OCI-LY7 (cell line): ENCODE data around the gene AIM2. TPM values are rescaled to one million over a fixed set of nuclear protein-coding genes. Genes with fewer than 3 reads are reported as not detected.

ENCODE experiments used
- BruUV-seq: library from RNA; stranded (reverse); fragments of 400-500 nt; replicated peaks from 2 replicates; lab custom pipeline; 2021; lab: Mats Ljungman, UMichigan
- CTCF ChIA-PET: fragments of 300-600 bp; sonication (Branson Sonifier 250); formaldehyde crosslinking; loops from one replicate; lab custom pipeline; 2022; ENCODE audit warnings: antibody characterized with exemption; ENCODE audit not compliant: unreplicated experiment; lab: Charles Lee
- POLR2A ChIA-PET: fragments of 300-600 bp; sonication (Branson Sonifier 250); formaldehyde crosslinking; loops from one replicate; lab custom pipeline; 2022; ENCODE audit warnings: antibody characterized with exemption; lab: Charles Lee
- DNase-seq: peaks from one replicate; pipeline ENCODE4 v3.0.0-alpha.2; 2015; ENCODE audit warnings: low spot score
- H2AFZ ChIP-seq: fragments of 200-600 bp; sonication (generic), shearing (Covaris generic); 2 replicates; pipeline ENCODE4 v1.6.1; 2014; ENCODE audit warnings: mild to moderate bottlenecking, antibody characterized with exemption, low read length, moderate library complexity
- H3K27ac ChIP-seq: fragments of 200-600 bp; sonication (generic); 2 replicates; pipeline ENCODE4 v1.5.1; 2014; ENCODE audit warnings: mixed run types, low read depth, mild to moderate bottlenecking, moderate library complexity, low read length, inconsistent platforms; ENCODE audit not compliant: poor library complexity, severe bottlenecking
- H3K36me3 ChIP-seq: fragments of 200-600 bp; sonication (generic); 2 replicates; pipeline ENCODE4 v1.6.1; 2014; ENCODE audit warnings: mild to moderate bottlenecking, antibody characterized with exemption, low read length, moderate library complexity, mixed read lengths; ENCODE audit not compliant: insufficient read depth
- H3K4me1 ChIP-seq: fragments of 200-600 bp; sonication (generic); 2 replicates; pipeline ENCODE4 v1.5.1; 2014; ENCODE audit warnings: mild to moderate bottlenecking, low read length; ENCODE audit not compliant: insufficient read depth, poor library complexity, severe bottlenecking
- H3K4me2 ChIP-seq: fragments of 200-600 bp; sonication (generic); 2 replicates; pipeline ENCODE4 v1.6.1; 2014; ENCODE audit warnings: mild to moderate bottlenecking, low read length
- H3K4me3 ChIP-seq: fragments of 200-600 bp; sonication (generic); 2 replicates; pipeline ENCODE4 v1.5.1; 2014; ENCODE audit warnings: mild to moderate bottlenecking, low read depth, low read length; ENCODE audit not compliant: poor library complexity, severe bottlenecking
- H3K79me2 ChIP-seq: fragments of 200-600 bp; sonication (generic); 2 replicates; pipeline ENCODE4 v1.6.1; 2016; ENCODE audit warnings: low read depth, mild to moderate bottlenecking, low read length, moderate library complexity, mixed read lengths; ENCODE audit not compliant: insufficient read depth
- H3K9me2 ChIP-seq: fragments of 200-600 bp; sonication (generic); 2 replicates; pipeline ENCODE4 v1.6.1; 2016; ENCODE audit warnings: mild to moderate bottlenecking, low read length, mixed read lengths; ENCODE audit not compliant: insufficient read depth
- H3K9me3 ChIP-seq: fragments of 200-600 bp; sonication (generic); 2 replicates; pipeline ENCODE4 v1.6.1; 2014; ENCODE audit warnings: mild to moderate bottlenecking, mixed run types, low read length, mixed read lengths
- H4K20me1 ChIP-seq: fragments of 200-600 bp; sonication (generic); 2 replicates; pipeline ENCODE4 v1.6.1; 2014; ENCODE audit warnings: mild to moderate bottlenecking, antibody characterized with exemption, low read length, moderate library complexity, mixed read lengths; ENCODE audit not compliant: insufficient read depth
- CTCF ChIP-seq: fragments of 200-600 bp; sonication (generic); conservative IDR thresholded peaks from 2 replicates; pipeline ENCODE4 v1.5.1; 2014; ENCODE audit warnings: mild to moderate bottlenecking, antibody characterized with exemption, low read length, moderate library complexity, mixed read lengths
- EZH2phosphoT487 ChIP-seq: fragments of 200-600 bp; sonication (generic); IDR thresholded peaks from 2 replicates; pipeline ENCODE4 v1.6.1; 2018; ENCODE audit warnings: low read depth, borderline replicate concordance, mild to moderate bottlenecking, mixed run types, antibody characterized with exemption, low read length, moderate library complexity, mixed read lengths
- intact Hi-C: fragments of 100-400 bp; cut with micrococcal nuclease; formaldehyde crosslinking; loops from one replicate; pipeline ENCODE4 v1.10.0; 2022; ENCODE audit not compliant: unreplicated experiment
- total RNA-seq, 2 experiments: library from RNA; depleted of rRNA in 1 of 2; stranded (reverse); fragments of >200 nt in 1 of 2; shearing (Covaris generic) in 1 of 2; gene quantifications; 2 replicates each; pipeline ENCODE4 v1.2.3, GENCODE V29; 2014 to 2022

Gene AIM2
- total RNA-seq, 2 experiments from 2014 or later = 18.2 to 28.1 TPM

- intact Hi-C loops = no loop called here
- Histone ChIP-seq H3K4me2 (no peak overlapping the region), H3K4me1 (no peaks in the 10 kb centered on the region), H3K36me3 (no peaks in the 10 kb centered on the region), H3K79me2 (no peaks in the 10 kb centered on the region), H3K27ac (no peak overlapping the region), H2AFZ (no peak overlapping the region), H3K9me2 (no peaks in the 10 kb centered on the region), H3K4me3 (no peak overlapping the region), H4K20me1 (no peaks in the 10 kb centered on the region), H3K9me3 (no peaks in the 10 kb centered on the region)
- no peak for DNase-seq
- no peak for TF ChIP-seq CTCF
- TF ChIP-seq EZH2phosphoT487 = no peak
- ChIA-PET CTCF (no interaction called here), POLR2A (no interaction called here)
- no TSS peak for BruUV-seq
These were observed 22.0 kb upstream of the AIM2 start for GRCh38 chr1:159098596-159098995.

GRCh38 chr1:159092036-159092760, 15.6 kb upstream of the AIM2 start:
- H3K4me2 ChIP-seq = no peak overlapping the region
- H3K36me3 ChIP-seq = no peaks in the 10 kb centered on the region
- TF ChIP-seq CTCF (no peak), EZH2phosphoT487 (no peak)
- no peak for DNase-seq
- no peak overlapping the region for H2AFZ ChIP-seq
- H3K4me1 ChIP-seq = peaks cover 10% of the 10 kb centered on the region
- no peaks in the 10 kb centered on the region for H3K9me3 ChIP-seq
- H3K27ac ChIP-seq = no peak overlapping the region
- H3K9me2 ChIP-seq = no peaks in the 10 kb centered on the region
- intact Hi-C loops = no loop called here
- ChIA-PET CTCF (no interaction called here), POLR2A (no interaction called here)
- H3K79me2 ChIP-seq = no peaks in the 10 kb centered on the region
- no peaks in the 10 kb centered on the region for H4K20me1 ChIP-seq
- no TSS peak for BruUV-seq
- no peak overlapping the region for H3K4me3 ChIP-seq

- H3K27ac ChIP-seq = no peak overlapping the region
- no peak overlapping the region for H3K4me2 ChIP-seq
- no peaks in the 10 kb centered on the region for H3K79me2 ChIP-seq
- ChIA-PET POLR2A (interaction anchor here (0.6 to 1.3 kb wide), 2 partner anchors 10 to 189 kb away, joined by 3 to 5 read pairs; no protein-coding TSS in a partner anchor), CTCF (no interaction called here)
- H3K4me1 ChIP-seq = peaks cover 10% of the 10 kb centered on the region
- no peak overlapping the region for H2AFZ ChIP-seq
- DNase-seq = no peak
- H3K36me3 ChIP-seq = no peaks in the 10 kb centered on the region
- no peak overlapping the region for H3K4me3 ChIP-seq
- no TSS peak for BruUV-seq
- intact Hi-C loops = no loop called here
- H3K9me2 ChIP-seq = no peaks in the 10 kb centered on the region
- no peaks in the 10 kb centered on the region for H3K9me3 ChIP-seq
- H4K20me1 ChIP-seq = no peaks in the 10 kb centered on the region
- TF ChIP-seq EZH2phosphoT487 (no peak), CTCF (no peak)
These were observed 15.1 kb upstream of the AIM2 start for GRCh38 chr1:159091607-159092031.
